Activated CD4-positive, alpha-beta T cell treated with anti-CD3 and anti-CD28 coated beads for 36 hours (primary cell): Measurements from ENCODE around the gene OR2L2. TPM values are rescaled to one million over a fixed set of nuclear protein-coding genes. Genes with fewer than 3 reads are reported as not detected.
"Not testable (repeated sequence)": the region's sequence is repeated elsewhere in the genome, so short reads cannot be mapped to it uniquely, and the experiment has no call there.

Experiments
- ATAC-seq: fragments of 200-7000 bp; cut with Tn5 transposase; one replicate; pipeline ENCODE4 v1.10.0; 2021; ENCODE audit warnings: mild to moderate bottlenecking, moderate library complexity
- CTCF ChIA-PET: fragments of 350-600 bp; sonication (Branson Sonifier 250); formaldehyde crosslinking; loops from one replicate; lab custom pipeline; 2021; ENCODE audit warnings: antibody characterized with exemption; lab: Charles Lee
- POLR2A ChIA-PET: fragments of 350-600 bp; sonication (Branson Sonifier 250); formaldehyde crosslinking; loops from one replicate; lab custom pipeline; 2021; ENCODE audit warnings: antibody characterized with exemption, inconsistent platforms; lab: Charles Lee
- DNase-seq: peaks from one replicate; pipeline ENCODE4 v3.0.0-alpha.2; 2020
- H3K27ac Mint-ChIP-seq: one replicate; pipeline ENCODE4 v1.8.0; 2021; ENCODE audit warnings: mixed read lengths
- H3K27me3 Mint-ChIP-seq: one replicate; pipeline ENCODE4 v1.8.0; 2021; ENCODE audit warnings: mixed read lengths
- H3K36me3 Mint-ChIP-seq: one replicate; pipeline ENCODE4 v1.8.0; 2021; ENCODE audit warnings: low read depth, mixed read lengths
- H3K4me1 Mint-ChIP-seq: one replicate; pipeline ENCODE4 v1.8.0; 2021; ENCODE audit warnings: mixed read lengths
- H3K4me3 Mint-ChIP-seq: one replicate; pipeline ENCODE4 v1.8.0; 2021; ENCODE audit warnings: mild to moderate bottlenecking, moderate library complexity, mixed read lengths
- H3K9me3 Mint-ChIP-seq: one replicate; pipeline ENCODE4 v1.8.0; 2021; ENCODE audit warnings: low read depth, mixed read lengths
- intact Hi-C, 2 experiments: fragments of 100-400 bp; cut with DNase I in 1 of 2; cut with micrococcal nuclease in 1 of 2; formaldehyde crosslinking; loops; one replicate each; pipeline versions ENCODE4 v1.14.2 to v1.15.1; 2022 to 2024; cut with DNase I, micrococcal nuclease
- total RNA-seq, 2 experiments: library from RNA; stranded (reverse); gene quantifications; one replicate each; pipeline ENCODE4 v1.2.3, GENCODE V29; 2021

OR2L2 gene
- total RNA-seq, 2 experiments from 2014 or later: 0.11 to 0.12 TPM

- no peaks in the 10 kb centered on the region for H3K4me1 Mint-ChIP-seq
- CTCF ChIA-PET: no interaction called here
- no peak for ATAC-seq
- H3K9me3 Mint-ChIP-seq: peaks cover 21% of the 10 kb centered on the region
- no peak overlapping the region for H3K27ac Mint-ChIP-seq
- H3K36me3 Mint-ChIP-seq: no peaks in the 10 kb centered on the region
- DNase-seq: no peak
- POLR2A ChIA-PET: no interaction called here
- intact Hi-C loops: no loop called here
- H3K27me3 Mint-ChIP-seq: no peaks in the 10 kb centered on the region
- H3K4me3 Mint-ChIP-seq: no peak overlapping the region
Observed at GRCh38 chr1:248055261-248055660, 25.4 kb downstream of the OR2L2 start.

GRCh38 chr1:248065071-248065470 is 35.2 kb downstream of the OR2L2 start:
- no peak overlapping the region for H3K4me3 Mint-ChIP-seq
- ChIA-PET POLR2A (no interaction called here), CTCF (no interaction called here)
- no peaks in the 10 kb centered on the region for H3K4me1 Mint-ChIP-seq
- H3K27me3 Mint-ChIP-seq: no peaks in the 10 kb centered on the region
- intact Hi-C loops: no loop called here
- H3K36me3 Mint-ChIP-seq: no peaks in the 10 kb centered on the region
- H3K27ac Mint-ChIP-seq: no peak overlapping the region
- no peak for DNase-seq
- H3K9me3 Mint-ChIP-seq: peaks cover 10% of the 10 kb centered on the region
- no peak for ATAC-seq

GRCh38 chr1:248065604-248066003 is 35.7 kb downstream of the OR2L2 start:
- peaks cover 12% of the 10 kb centered on the region for H3K9me3 Mint-ChIP-seq
- POLR2A ChIA-PET: no interaction called here
- ATAC-seq (no peak), DNase-seq (no peak)
- CTCF ChIA-PET: no interaction called here
- no peaks in the 10 kb centered on the region for H3K4me1 Mint-ChIP-seq
- H3K4me3 Mint-ChIP-seq: no peak overlapping the region
- no peaks in the 10 kb centered on the region for H3K27me3 Mint-ChIP-seq
- intact Hi-C loops: no loop called here
- H3K27ac Mint-ChIP-seq: no peak overlapping the region
- no peaks in the 10 kb centered on the region for H3K36me3 Mint-ChIP-seq

- H3K4me1 Mint-ChIP-seq, H3K4me3 Mint-ChIP-seq, DNase-seq, H3K9me3 Mint-ChIP-seq, H3K27ac Mint-ChIP-seq, intact Hi-C loops, H3K36me3 Mint-ChIP-seq, CTCF ChIA-PET, H3K27me3 Mint-ChIP-seq, POLR2A ChIA-PET, ATAC-seq: not testable (repeated sequence)
Observed at GRCh38 chr1:248083864-248084263, 54.0 kb downstream of the OR2L2 start.

Other genes with a start within 250 kb of the OR2L2 start
- not detected for gene OR14A16, start 206.0 kb upstream of the OR2L2 start, total RNA-seq
- gene OR11L1, start 188.2 kb upstream of the OR2L2 start, total RNA-seq: not detected
- gene TRIM58, start 172.9 kb upstream of the OR2L2 start, total RNA-seq: under 1 TPM; 0.16 to 0.18 TPM
- not detected for gene OR2W3, start 134.5 kb upstream of the OR2L2 start, total RNA-seq
- not detected for gene OR2T8, start 109.8 kb upstream of the OR2L2 start, total RNA-seq
- not detected for gene OR2AJ1, start 105.2 kb upstream of the OR2L2 start, total RNA-seq
- gene OR2L8, start 81.2 kb upstream of the OR2L2 start, total RNA-seq: not detected
- gene OR2AK2, start 64.8 kb upstream of the OR2L2 start, total RNA-seq: not detected
- not detected for gene OR2L5, start 16.4 kb upstream of the OR2L2 start, total RNA-seq
- not detected for gene OR2L3, start 16.8 kb downstream of the OR2L2 start, total RNA-seq
- gene OR2L13, start 65.1 kb downstream of the OR2L2 start, total RNA-seq: not detected
- gene OR2M5, start 115.1 kb downstream of the OR2L2 start, total RNA-seq: not detected
- gene OR2M2, start 144.8 kb downstream of the OR2L2 start, total RNA-seq: not detected
- not detected for gene OR2M3, start 167.2 kb downstream of the OR2L2 start, total RNA-seq
- gene OR2M4, start 201.3 kb downstream of the OR2L2 start, total RNA-seq: not detected
- gene OR2T33, start 247.9 kb downstream of the OR2L2 start, total RNA-seq: not detected